B cell (primary cell): ENCODE results near the gene STK24. TPM values are rescaled to one million over a fixed set of nuclear protein-coding genes. Genes with fewer than 3 reads are reported as not detected.

ENCODE experiments used
- ATAC-seq: fragments of 200-7000 bp; cut with Tn5 transposase; one replicate; pipeline ENCODE4 v1.10.0; 2021; ENCODE audit warnings: low read depth, mild to moderate bottlenecking, moderate number of reproducible peaks, moderate library complexity
- CTCF ChIA-PET: fragments of 350-600 bp; sonication (Branson Sonifier 250); formaldehyde crosslinking; loops from one replicate; lab custom pipeline; 2021; ENCODE audit warnings: antibody characterized with exemption, inconsistent platforms; lab: Charles Lee
- POLR2A ChIA-PET: fragments of 350-600 bp; sonication (Branson Sonifier 250); formaldehyde crosslinking; loops from one replicate; lab custom pipeline; 2021; ENCODE audit warnings: antibody characterized with exemption; lab: Charles Lee
- DNase-seq: peaks from one replicate; pipeline ENCODE4 v3.0.0; 2013
- H2AFZ ChIP-seq: 2 replicates; pipeline ENCODE4 v1.6.1; 2012; ENCODE audit warnings: mild to moderate bottlenecking, low read depth, low read length; ENCODE audit not compliant: insufficient read depth, poor library complexity, severe bottlenecking
- H3K27ac ChIP-seq, 2 donors: 1 replicate in 1 of 2; 2 replicates in 1 of 2; pipeline ENCODE4 v1.5.1; 2012 to 2013; ENCODE audit warnings: low read length in 2 of 2, mild to moderate bottlenecking in 2 of 2, moderate library complexity in 1 of 2
- H3K27me3 ChIP-seq, 4 experiments: fragments of 200-600 bp in 1 of 4; sonication (generic) in 1 of 4; replicated peaks in 1 of 4; 1 replicate in 2 of 4; 2 replicates in 2 of 4; pipeline versions ENCODE4 v1.6.1 to v1.7.0; 2013 to 2016; ENCODE audit warnings: low read length in 3 of 4, mild to moderate bottlenecking in 2 of 4, mixed read lengths in 1 of 4, moderate library complexity in 1 of 4; ENCODE audit not compliant: insufficient read depth in 4 of 4, control insufficient read depth in 3 of 4; ENCODE audit errors: control extremely low read depth in 1 of 4
- H3K36me3 ChIP-seq, 2 experiments: replicated peaks in 1 of 2; 1 replicate in 1 of 2; 2 replicates in 1 of 2; pipeline versions ENCODE4 v1.6.1 to v1.7.1; 2013; ENCODE audit warnings: low read length in 1 of 2; ENCODE audit not compliant: insufficient read depth in 2 of 2, control insufficient read depth in 1 of 2; ENCODE audit errors: control extremely low read depth in 1 of 2, extremely low read depth in 1 of 2
- H3K4me1 ChIP-seq, 2 donors: fragments of 200-600 bp in 1 of 2; sonication (generic) in 1 of 2; 1 replicate in 1 of 2; 2 replicates in 1 of 2; pipeline versions ENCODE4 v1.5.1 to v1.6.1; 2013 to 2017; ENCODE audit warnings: low read length in 2 of 2; ENCODE audit not compliant: control insufficient read depth in 2 of 2, insufficient read depth in 2 of 2
- H3K4me2 ChIP-seq: replicated peaks from 2 replicates; pipeline ENCODE3; 2012; ENCODE audit warnings: mild to moderate bottlenecking, low read depth, low read length; ENCODE audit not compliant: poor library complexity, severe bottlenecking
- H3K4me3 ChIP-seq, 5 experiments: fragments of 200-600 bp in 1 of 5; sonication (generic) in 1 of 5; 1 replicate in 3 of 5; 2 replicates in 2 of 5; pipeline versions ENCODE4 v1.5.1 to v1.7.0; 2011 to 2016; ENCODE audit warnings: low read length in 4 of 5, mild to moderate bottlenecking in 4 of 5, low read depth in 2 of 5, control low read depth in 1 of 5, moderate library complexity in 1 of 5; ENCODE audit not compliant: insufficient read depth in 1 of 5; ENCODE audit errors: control extremely low read depth in 1 of 5, extremely low read depth in 1 of 5
- H3K79me2 ChIP-seq: fragments of 200-600 bp; sonication (generic); one replicate; pipeline ENCODE4 v1.6.0; 2016; ENCODE audit warnings: low read length; ENCODE audit not compliant: control insufficient read depth, insufficient read depth
- H3K9ac ChIP-seq: fragments of 200-600 bp; sonication (generic); 2 replicates; pipeline ENCODE4 v1.6.1; 2017; ENCODE audit warnings: mild to moderate bottlenecking, low read length, moderate library complexity
- H3K9me3 ChIP-seq, 3 donors: one replicate each; pipeline versions ENCODE4 v1.6.1 to v1.7.1; 2013; ENCODE audit warnings: low read length in 2 of 3; ENCODE audit not compliant: control insufficient read depth in 2 of 3, insufficient read depth in 1 of 3; ENCODE audit errors: control extremely low read depth in 1 of 3
- H4K20me1 ChIP-seq: 2 replicates; pipeline ENCODE4 v1.6.0; 2012; ENCODE audit warnings: mild to moderate bottlenecking, low read length; ENCODE audit not compliant: insufficient read depth, control insufficient read depth, poor library complexity, severe bottlenecking
- H3K27ac Mint-ChIP-seq: one replicate; pipeline ENCODE4 v1.8.0; 2021; ENCODE audit warnings: mixed read lengths
- H3K27me3 Mint-ChIP-seq: one replicate; pipeline ENCODE4 v1.8.0; 2021; ENCODE audit warnings: mixed read lengths
- H3K4me1 Mint-ChIP-seq: one replicate; pipeline ENCODE4 v1.8.0; 2021; ENCODE audit warnings: mixed read lengths
- H3K4me3 Mint-ChIP-seq: one replicate; pipeline ENCODE4 v1.8.0; 2021; ENCODE audit warnings: mixed read lengths
- H3K9me3 Mint-ChIP-seq: one replicate; pipeline ENCODE4 v1.8.0; 2022; ENCODE audit warnings: mixed read lengths; ENCODE audit not compliant: insufficient read depth
- CTCF ChIP-seq: fragments of 200-600 bp; IDR thresholded peaks from one replicate; pipeline ENCODE4 v1.8.0; 2022; ENCODE audit warnings: antibody characterized with exemption, mild to moderate bottlenecking
- EZH2 ChIP-seq: IDR thresholded peaks from 2 replicates; pipeline ENCODE4 v1.6.1; 2012; ENCODE audit warnings: borderline replicate concordance, low read depth, mild to moderate bottlenecking, moderate library complexity, low read length; ENCODE audit not compliant: insufficient read depth, poor library complexity, severe bottlenecking
- WGBS: methylation state at CpG from one replicate; pipeline ENCODE4 v1.1.5; 2013; ENCODE audit warnings: missing lambda C conversion rate; ENCODE audit not compliant: insufficient coverage; 5-methylcytosine and 5-hydroxymethylcytosine counted together
- intact Hi-C: fragments of 100-400 bp; cut with micrococcal nuclease; formaldehyde crosslinking; loops from one replicate; pipeline ENCODE4 v1.10.0; 2022
- polyA plus RNA-seq: library from polyadenylated mRNA; depleted of rRNA; stranded (reverse); fragments of >200 nt; gene quantifications from 2 replicates; pipeline ENCODE4 v1.2.3, GENCODE V29; 2012
- total RNA-seq, 2 donors: library from RNA; stranded (reverse); fragments of 120-200 nt in 1 of 2; gene quantifications; 1 replicate in 1 of 2; 2 replicates in 1 of 2; pipeline versions ENCODE4 v1.2.3 to v1.2.4, GENCODE V29; 2013 to 2022

Gene STK24
- total and polyA plus RNA-seq, 2 donors (not counting 1 experiment from before 2014, with no cell fraction given), result 47.2 to 117 TPM

DNA sequence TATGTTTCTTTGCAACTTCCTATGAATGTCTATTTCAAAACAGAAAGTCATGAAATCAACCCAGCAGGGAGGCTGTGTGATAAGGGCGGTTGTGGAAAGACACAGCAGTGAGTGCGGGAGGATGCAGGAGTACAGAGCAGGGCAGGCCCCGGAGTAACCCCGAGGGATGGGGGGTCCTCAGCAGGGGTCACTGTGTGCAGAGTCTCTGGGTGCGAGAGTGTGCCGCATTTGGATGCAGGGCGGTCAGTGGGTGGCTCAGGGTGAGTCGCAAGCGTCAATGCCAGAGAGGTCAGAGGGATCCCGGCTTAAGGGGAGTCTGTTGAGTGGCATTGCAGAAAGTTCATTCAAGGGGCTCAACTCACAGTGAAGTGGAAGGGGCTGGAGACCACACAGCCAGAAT is 147.8 kb downstream of the STK24 start:
- H3K4me3 Mint-ChIP-seq, result no peak overlapping the region
- H3K36me3 ChIP-seq, result no peaks in the 10 kb centered on the region
- WGBS, result 87% methylated on average over 10 of the region's 10 CpGs
- H3K27me3 Mint-ChIP-seq, result peaks cover 36% of the 10 kb centered on the region
- H3K4me1 ChIP-seq, result no peaks in the 10 kb centered on the region
- CTCF ChIA-PET, result no interaction called here
- peaks cover 0 to 8% (median 0%) of the 10 kb centered on the region in 4 experiments for H3K27me3 ChIP-seq
- no peak for ATAC-seq
- no peak overlapping the region for H3K9ac ChIP-seq
- H3K4me1 Mint-ChIP-seq, result no peaks in the 10 kb centered on the region
- DNase-seq, result no peak
- H3K27ac ChIP-seq, result no peak overlapping the region
- no peaks in the 10 kb centered on the region for H3K9me3 ChIP-seq
- no peaks in the 10 kb centered on the region for H3K79me2 ChIP-seq
- H3K4me2 ChIP-seq, result no peak overlapping the region
- TF ChIP-seq CTCF (no peak), EZH2 (no peak)
- no peak overlapping the region for H3K27ac Mint-ChIP-seq
- no peak overlapping the region for H3K4me3 ChIP-seq
- POLR2A ChIA-PET, result no interaction called here
- H4K20me1 ChIP-seq, result no peaks in the 10 kb centered on the region
- H2AFZ ChIP-seq, result no peak overlapping the region
- intact Hi-C loops, result no loop called here
- H3K9me3 Mint-ChIP-seq, result no peaks in the 10 kb centered on the region

- no peaks in the 10 kb centered on the region for H3K4me1 ChIP-seq
- WGBS, result 95% methylated on average over 13 of the region's 15 CpGs
Observed at GRCh38 chr13:98428256-98428966, 148.5 kb downstream of the STK24 start.

More at GRCh38 chr13:98428256-98428966, 148.5 kb downstream of the STK24 start:
- Histone ChIP-seq H3K4me2 (no peak overlapping the region), H3K4me3 (no peak overlapping the region), H3K79me2 (no peaks in the 10 kb centered on the region), H3K27me3 (peaks cover 0 to 8% (median 0%) of the 10 kb centered on the region in 4 experiments), H3K9me3 (no peaks in the 10 kb centered on the region), H2AFZ (no peak overlapping the region), H3K9ac (no peak overlapping the region), H3K27ac (no peak overlapping the region), H4K20me1 (no peaks in the 10 kb centered on the region), H3K36me3 (no peaks in the 10 kb centered on the region)
- H3K4me3 Mint-ChIP-seq, result no peak overlapping the region
- no peaks in the 10 kb centered on the region for H3K4me1 Mint-ChIP-seq
- DNase-seq (no peak), ATAC-seq (no peak)
- H3K27ac Mint-ChIP-seq, result no peak overlapping the region
- H3K9me3 Mint-ChIP-seq, result no peaks in the 10 kb centered on the region
- peaks cover 36% of the 10 kb centered on the region for H3K27me3 Mint-ChIP-seq
- intact Hi-C loops, result no loop called here
- CTCF ChIA-PET, result interaction anchor here (1.6 kb wide), 1 partner anchor 17 kb away, joined by 3 read pairs; no protein-coding TSS in a partner anchor
- POLR2A ChIA-PET, result no interaction called here
- TF ChIP-seq EZH2 (no peak), CTCF (no peak)
